K562 (cell line): ENCODE results near the gene POLR3A. TPM values are rescaled to one million over a fixed set of nuclear protein-coding genes. Genes with fewer than 3 reads are reported as not detected.

Source experiments
- BCLAF1 ChIP-seq, 2 experiments: fragments of 450-650 bp in 1 of 2; IDR thresholded peaks; 2 replicates each; pipeline ENCODE4 v1.6.1; 2011 to 2017; ENCODE audit warnings: low read depth in 2 of 2, antibody characterized with exemption in 1 of 2, borderline replicate concordance in 1 of 2, low read length in 1 of 2, mild to moderate bottlenecking in 1 of 2, mixed read lengths in 1 of 2; ENCODE audit not compliant: control insufficient read depth in 1 of 2
- KLF6 ChIP-seq: fragments of 250-450 bp; sonication (Bioruptor Pico); IDR thresholded peaks from 2 replicates; pipeline ENCODE4 v1.4.0; 2020; ENCODE audit warnings: mild to moderate bottlenecking, moderate library complexity, borderline replicate concordance
- LARP7 ChIP-seq: fragments of 450-650 bp; IDR thresholded peaks from 2 replicates; pipeline ENCODE4 v1.6.1; 2016
- LCOR ChIP-seq: sonication (generic); formaldehyde crosslinking; IDR thresholded peaks from 2 replicates; pipeline ENCODE4 v1.8.0; 2022; ENCODE audit warnings: mild to moderate bottlenecking, missing genetic modification reagents
- POLR2B ChIP-seq: fragments of 450-650 bp; IDR thresholded peaks from 2 replicates; pipeline ENCODE4 v1.6.1; 2018; ENCODE audit warnings: low read depth; ENCODE audit not compliant: partially characterized antibody
- RBM17 ChIP-seq: fragments of 200-400 bp; formaldehyde crosslinking; IDR thresholded peaks from 2 replicates; pipeline ENCODE4 v1.6.1; 2017; ENCODE audit warnings: low read depth, mild to moderate bottlenecking, low read length, borderline replicate concordance
- RBM39 ChIP-seq: fragments of 200-400 bp; formaldehyde crosslinking; optimal IDR thresholded peaks from 2 replicates; pipeline ENCODE3; 2018; ENCODE audit warnings: low read depth, low read length
- SAP30 ChIP-seq: fragments of 200-600 bp; sonication (generic); IDR thresholded peaks from 2 replicates; pipeline ENCODE4 v1.6.1; 2012; ENCODE audit warnings: borderline replicate concordance, low read depth, mild to moderate bottlenecking, moderate library complexity, low read length, control low read depth, inconsistent platforms; ENCODE audit not compliant: insufficient read depth, poor library complexity, severe bottlenecking
- SREBF1 ChIP-seq: fragments of 150-350 bp; IDR thresholded peaks from 2 replicates; pipeline ENCODE4 v1.6.1; 2014; ENCODE audit warnings: antibody characterized with exemption, low read depth, low read length, borderline replicate concordance
- TEAD4 ChIP-seq, 2 experiments: sonication (generic) in 1 of 2; formaldehyde crosslinking in 1 of 2; IDR thresholded peaks; 2 replicates each; pipeline versions ENCODE4 v1.6.1 to v1.8.0; 2012 to 2022; ENCODE audit warnings: borderline replicate concordance in 1 of 2, inconsistent platforms in 1 of 2, low read length in 1 of 2, mild to moderate bottlenecking in 1 of 2, missing genetic modification reagents in 1 of 2
- ZKSCAN3 ChIP-seq: fragments of 250-450 bp; sonication (Bioruptor Pico); IDR thresholded peaks from 2 replicates; pipeline ENCODE4 v1.4.0; 2020
- ZNF224 ChIP-seq: sonication (generic); formaldehyde crosslinking; IDR thresholded peaks from 2 replicates; pipeline ENCODE4 v1.8.0; 2022; ENCODE audit warnings: mild to moderate bottlenecking, missing genetic modification reagents
- ZNF274 ChIP-seq: IDR thresholded peaks from 2 replicates; pipeline ENCODE4 v1.6.1; 2011; ENCODE audit warnings: low read depth, mild to moderate bottlenecking, low read length, moderate library complexity, borderline replicate concordance
- ZSCAN32 ChIP-seq: fragments of 450-650 bp; formaldehyde crosslinking; IDR thresholded peaks from 2 replicates; pipeline ENCODE4 v1.4.0; 2020; ENCODE audit warnings: mild to moderate bottlenecking, moderate library complexity
- polyA plus RNA-seq, 8 experiments: library from polyadenylated mRNA; depleted of rRNA in 4 of 8; stranded (reverse) in 5 of 8; unstranded in 3 of 8; fragments of >200 nt; fragmentation: Nextera tagmentation in 2 of 8; fragmentation: Illumina TruSeq in 1 of 8; extraction: Ambion mirVana in 2 of 8; extraction: Trizol in 1 of 8; gene quantifications; 2 replicates each; pipeline versions ENCODE4 v1.2.1 to v1.2.3, GENCODE V29; 2011 to 2014; ENCODE audit warnings: inconsistent platforms in 1 of 8, missing spikeins in 1 of 8
- total RNA-seq, 7 experiments: library from RNA; depleted of rRNA in 6 of 7; stranded (reverse); fragments of >200 nt in 6 of 7; fragmentation: Illumina TruSeq in 2 of 7; extraction: Trizol in 2 of 7; gene quantifications; 2 replicates each; pipeline versions ENCODE4 v1.2.1 to v1.2.3, GENCODE V29; 2011 to 2021; ENCODE audit warnings: low replicate concordance in 1 of 7
- TF ChIP-seq, protein P1 (sequence below): fragments of 250-450 bp; sonication (Bioruptor Pico); IDR thresholded peaks from 2 replicates; pipeline ENCODE4 v1.4.0; 2020; ENCODE audit warnings: mild to moderate bottlenecking
- TF ChIP-seq, protein P2 (sequence below): sonication (generic); formaldehyde crosslinking; IDR thresholded peaks from 2 replicates; pipeline ENCODE4 v1.8.0; 2022; ENCODE audit warnings: mild to moderate bottlenecking, missing genetic modification reagents
- TF ChIP-seq, protein P3 (sequence below), 2 experiments: fragments of 450-650 bp in 1 of 2; sonication (generic) in 1 of 2; formaldehyde crosslinking in 1 of 2; IDR thresholded peaks in 1 of 2; conservative IDR thresholded peaks in 1 of 2; 2 replicates each; pipeline versions ENCODE4 v1.6.1 to v1.8.1; 2016 to 2023; ENCODE audit warnings: mild to moderate bottlenecking in 2 of 2, moderate library complexity in 2 of 2, inconsistent platforms in 1 of 2, missing genetic modification reagents in 1 of 2

Gene POLR3A
- total and polyA plus RNA-seq, 9 of the 15 experiments (the other 6 are each of a cell fraction or from before 2014, with no cell fraction given): 14.9 to 37.0 (median 26.7) TPM

DNA sequence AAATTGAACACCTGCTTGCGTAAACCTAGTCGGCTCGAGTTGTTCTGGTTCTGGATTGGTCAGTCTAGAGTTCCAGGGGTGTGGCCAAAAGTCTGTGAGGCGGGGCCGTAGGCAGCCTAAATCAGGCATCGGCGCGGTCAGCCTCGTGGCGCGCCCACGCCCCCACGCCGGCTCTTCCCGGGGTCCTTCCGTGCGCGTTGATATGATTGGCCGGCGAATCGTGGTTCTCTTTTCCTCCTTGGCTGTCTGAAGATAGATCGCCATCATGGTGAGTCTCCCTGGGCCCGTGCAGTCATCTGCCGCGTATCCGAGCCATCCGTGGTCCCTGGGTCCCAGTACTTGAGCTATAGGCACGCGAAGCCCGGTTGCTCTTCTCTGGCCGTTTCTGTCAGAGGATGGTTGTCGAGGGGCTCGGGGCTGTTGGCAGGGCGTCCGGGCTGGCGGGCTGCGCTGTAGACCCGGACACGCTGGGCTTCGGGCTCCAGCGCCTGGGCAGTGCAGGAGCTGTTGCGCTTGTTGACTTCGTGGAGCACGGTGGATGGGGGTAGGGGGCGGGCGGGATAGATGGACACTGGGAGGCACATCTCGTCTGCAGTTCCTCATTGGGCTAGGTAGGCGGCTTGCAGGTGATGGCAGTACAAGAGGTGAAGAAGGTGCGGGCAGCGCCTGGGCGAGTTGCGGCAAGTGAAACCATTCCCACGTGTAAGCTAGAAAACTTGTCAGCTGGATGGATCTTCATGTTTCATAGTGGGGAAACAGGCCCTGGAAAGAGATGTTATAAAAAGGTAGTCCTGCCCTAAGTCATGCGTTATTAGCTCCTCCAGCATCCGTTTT, 4.5 kb upstream of the POLR3A start, which contains the start of gene RPS24 (continued):
- TF ChIP-seq, protein P1, sequence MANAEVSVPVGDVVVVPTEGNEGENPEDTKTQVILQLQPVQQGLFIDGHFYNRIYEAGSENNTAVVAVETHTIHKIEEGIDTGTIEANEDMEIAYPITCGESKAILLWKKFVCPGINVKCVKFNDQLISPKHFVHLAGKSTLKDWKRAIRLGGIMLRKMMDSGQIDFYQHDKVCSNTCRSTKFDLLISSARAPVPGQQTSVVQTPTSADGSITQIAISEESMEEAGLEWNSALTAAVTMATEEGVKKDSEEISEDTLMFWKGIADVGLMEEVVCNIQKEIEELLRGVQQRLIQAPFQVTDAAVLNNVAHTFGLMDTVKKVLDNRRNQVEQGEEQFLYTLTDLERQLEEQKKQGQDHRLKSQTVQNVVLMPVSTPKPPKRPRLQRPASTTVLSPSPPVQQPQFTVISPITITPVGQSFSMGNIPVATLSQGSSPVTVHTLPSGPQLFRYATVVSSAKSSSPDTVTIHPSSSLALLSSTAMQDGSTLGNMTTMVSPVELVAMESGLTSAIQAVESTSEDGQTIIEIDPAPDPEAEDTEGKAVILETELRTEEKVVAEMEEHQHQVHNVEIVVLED: peak; percentile 91
- TF ChIP-seq, protein P2, sequence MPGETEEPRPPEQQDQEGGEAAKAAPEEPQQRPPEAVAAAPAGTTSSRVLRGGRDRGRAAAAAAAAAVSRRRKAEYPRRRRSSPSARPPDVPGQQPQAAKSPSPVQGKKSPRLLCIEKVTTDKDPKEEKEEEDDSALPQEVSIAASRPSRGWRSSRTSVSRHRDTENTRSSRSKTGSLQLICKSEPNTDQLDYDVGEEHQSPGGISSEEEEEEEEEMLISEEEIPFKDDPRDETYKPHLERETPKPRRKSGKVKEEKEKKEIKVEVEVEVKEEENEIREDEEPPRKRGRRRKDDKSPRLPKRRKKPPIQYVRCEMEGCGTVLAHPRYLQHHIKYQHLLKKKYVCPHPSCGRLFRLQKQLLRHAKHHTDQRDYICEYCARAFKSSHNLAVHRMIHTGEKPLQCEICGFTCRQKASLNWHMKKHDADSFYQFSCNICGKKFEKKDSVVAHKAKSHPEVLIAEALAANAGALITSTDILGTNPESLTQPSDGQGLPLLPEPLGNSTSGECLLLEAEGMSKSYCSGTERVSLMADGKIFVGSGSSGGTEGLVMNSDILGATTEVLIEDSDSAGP: peak; percentile 73
- no peak for TF ChIP-seq ZNF274
- no peak; a peak in 1 of 4 replicates for TF ChIP-seq BCLAF1 (IDR thresholded peaks at IDR 0.05; ENCODE audit: borderline replicate concordance in 1 of 2, control insufficient read depth in 1 of 2, low read depth in 2 of 2, low read length in 1 of 2)
- peak; percentile 71; the same call in 1 of the 2 replicates for TF ChIP-seq LARP7
- peak; percentile 83 for TF ChIP-seq SAP30
- TF ChIP-seq ZNF224 (CRISPR knock-in tag): no peak
- peak; percentile 75 for TF ChIP-seq RBM39
- no peak; the same call in 1 of the 2 replicates for TF ChIP-seq TEAD4 (IDR thresholded peaks at IDR 0.05; ENCODE audit: low read length)
- TF ChIP-seq TEAD4 (CRISPR knock-in tag; IDR thresholded peaks at IDR 0.05; ENCODE audit: borderline replicate concordance): peak; percentile 77; the same call in 1 of the 2 replicates
- peak; percentile 95 for TF ChIP-seq LCOR (CRISPR knock-in tag)
- no peak for TF ChIP-seq SREBF1
- TF ChIP-seq, protein P3, sequence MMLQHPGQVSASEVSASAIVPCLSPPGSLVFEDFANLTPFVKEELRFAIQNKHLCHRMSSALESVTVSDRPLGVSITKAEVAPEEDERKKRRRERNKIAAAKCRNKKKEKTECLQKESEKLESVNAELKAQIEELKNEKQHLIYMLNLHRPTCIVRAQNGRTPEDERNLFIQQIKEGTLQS (IDR thresholded peaks at IDR 0.05): peak; percentile 48; the same call in 1 of the 2 replicates
- TF ChIP-seq, protein P3 (CRISPR knock-in tag; conservative IDR thresholded peaks at IDR 0.05): peak; percentile 82; the same call in 1 of the 2 replicates
- TF ChIP-seq ZKSCAN3 (CRISPR knock-in tag): no peak
- TF ChIP-seq POLR2B: peak; percentile 99
- TF ChIP-seq RBM17: no peak
- TF ChIP-seq ZSCAN32: no peak
- no peak for TF ChIP-seq KLF6 (CRISPR knock-in tag)
